RWPE2 (cell line): Measurements from ENCODE around the gene MYOD1.

Experiments
- ATAC-seq: fragments of 200-7000 bp; cut with Tn5 transposase; 3 replicates; pipeline ENCODE4 v1.9.1; 2021; ENCODE audit warnings: low read depth
- DNase-seq: peaks from one replicate; pipeline ENCODE4 v3.0.0-alpha.2; 2020; ENCODE audit warnings: low spot score
- H3K27ac ChIP-seq: fragments of 450-650 bp; 2 replicates; pipeline ENCODE4 v1.5.1; 2017; ENCODE audit warnings: mild to moderate bottlenecking; ENCODE audit not compliant: poor library complexity, severe bottlenecking
- H3K27me3 ChIP-seq: fragments of 250-450 bp; sonication (Bioruptor Pico); 2 replicates; pipeline ENCODE4 v1.5.1; 2021; ENCODE audit warnings: mild to moderate bottlenecking, moderate library complexity; ENCODE audit not compliant: insufficient read depth, poor library complexity, severe bottlenecking
- H3K36me3 ChIP-seq: fragments of 250-450 bp; sonication (Bioruptor Pico); 2 replicates; pipeline ENCODE4 v1.5.1; 2020; ENCODE audit warnings: low read depth, mild to moderate bottlenecking, moderate library complexity
- H3K4me1 ChIP-seq: fragments of 250-450 bp; sonication (Bioruptor Pico); 2 replicates; pipeline ENCODE4 v1.5.1; 2021; ENCODE audit warnings: mild to moderate bottlenecking, moderate library complexity; ENCODE audit not compliant: insufficient read depth, poor library complexity, severe bottlenecking
- H3K4me3 ChIP-seq: fragments of 250-450 bp; sonication (Bioruptor Pico); 2 replicates; pipeline ENCODE4 v1.5.1; 2021; ENCODE audit warnings: mild to moderate bottlenecking, moderate library complexity; ENCODE audit not compliant: severe bottlenecking
- H3K9me3 ChIP-seq: fragments of 250-450 bp; sonication (Bioruptor Pico); 2 replicates; pipeline ENCODE4 v1.5.1; 2021; ENCODE audit warnings: mild to moderate bottlenecking, moderate library complexity; ENCODE audit not compliant: severe bottlenecking
- TF ChIP-seq, protein P1 (sequence below): fragments of 450-650 bp; IDR thresholded peaks from one replicate; pipeline ENCODE4 v1.5.1; 2017; ENCODE audit warnings: mild to moderate bottlenecking, moderate library complexity; ENCODE audit not compliant: poor library complexity, severe bottlenecking

Gene MYOD1

DNA sequence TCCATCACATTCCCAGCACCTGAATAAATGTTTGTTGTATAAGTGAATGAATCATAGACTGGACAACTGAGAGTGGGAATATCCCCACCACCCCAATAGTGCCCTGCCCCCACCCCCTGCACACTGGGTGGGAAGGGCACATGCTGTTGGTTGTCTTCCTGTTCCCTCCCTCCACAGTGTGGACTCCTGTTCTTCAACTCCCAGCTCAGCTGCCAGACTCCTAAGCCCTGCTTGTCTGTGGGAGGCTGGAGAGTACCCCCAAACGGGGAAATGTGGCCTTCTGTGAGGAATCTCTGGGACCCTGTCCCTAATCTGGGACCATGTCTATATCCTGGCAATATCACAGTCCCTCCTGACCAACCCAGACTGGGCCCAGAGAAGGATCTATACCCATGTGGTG lies 5.5 kb upstream of the MYOD1 start:
- Histone ChIP-seq H3K4me1 (no peaks in the 10 kb centered on the region), H3K27me3 (peaks cover 70% of the 10 kb centered on the region), H3K27ac (no peak overlapping the region), H3K4me3 (no peak overlapping the region), H3K36me3 (no peaks in the 10 kb centered on the region), H3K9me3 (no peaks in the 10 kb centered on the region)
- DNase-seq (no peak), ATAC-seq (no peak)
- TF ChIP-seq, protein P1, sequence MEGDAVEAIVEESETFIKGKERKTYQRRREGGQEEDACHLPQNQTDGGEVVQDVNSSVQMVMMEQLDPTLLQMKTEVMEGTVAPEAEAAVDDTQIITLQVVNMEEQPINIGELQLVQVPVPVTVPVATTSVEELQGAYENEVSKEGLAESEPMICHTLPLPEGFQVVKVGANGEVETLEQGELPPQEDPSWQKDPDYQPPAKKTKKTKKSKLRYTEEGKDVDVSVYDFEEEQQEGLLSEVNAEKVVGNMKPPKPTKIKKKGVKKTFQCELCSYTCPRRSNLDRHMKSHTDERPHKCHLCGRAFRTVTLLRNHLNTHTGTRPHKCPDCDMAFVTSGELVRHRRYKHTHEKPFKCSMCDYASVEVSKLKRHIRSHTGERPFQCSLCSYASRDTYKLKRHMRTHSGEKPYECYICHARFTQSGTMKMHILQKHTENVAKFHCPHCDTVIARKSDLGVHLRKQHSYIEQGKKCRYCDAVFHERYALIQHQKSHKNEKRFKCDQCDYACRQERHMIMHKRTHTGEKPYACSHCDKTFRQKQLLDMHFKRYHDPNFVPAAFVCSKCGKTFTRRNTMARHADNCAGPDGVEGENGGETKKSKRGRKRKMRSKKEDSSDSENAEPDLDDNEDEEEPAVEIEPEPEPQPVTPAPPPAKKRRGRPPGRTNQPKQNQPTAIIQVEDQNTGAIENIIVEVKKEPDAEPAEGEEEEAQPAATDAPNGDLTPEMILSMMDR, result no peak

DNA sequence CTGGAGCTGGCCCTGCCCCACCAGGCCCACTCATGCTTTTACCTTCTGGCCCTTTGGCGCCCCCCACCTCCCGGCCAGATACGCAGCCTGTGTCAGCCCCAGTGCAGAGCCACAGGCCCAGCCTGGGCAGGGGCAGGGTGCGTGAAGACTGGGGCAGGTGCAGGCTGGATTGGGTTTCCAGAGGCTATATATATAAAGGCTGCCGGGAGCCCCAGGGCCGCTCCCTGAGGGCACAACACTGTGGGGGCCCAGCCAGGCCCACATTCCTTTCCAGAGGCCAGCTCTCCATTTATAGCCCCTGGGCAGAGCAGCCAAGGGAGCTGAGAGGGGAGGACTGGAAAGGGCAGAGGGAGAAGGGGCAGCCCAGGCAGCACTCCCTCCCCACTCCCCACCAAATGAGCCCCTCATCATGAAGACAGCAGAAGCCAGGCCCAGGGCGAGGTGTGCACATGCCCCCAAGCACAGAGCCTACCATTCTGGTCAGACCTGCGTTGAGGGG lies 5.0 kb upstream of the MYOD1 start:
- ATAC-seq (no peak), DNase-seq (no peak)
- Histone ChIP-seq H3K4me1 (no peaks in the 10 kb centered on the region), H3K27ac (no peak overlapping the region), H3K36me3 (no peaks in the 10 kb centered on the region), H3K9me3 (no peaks in the 10 kb centered on the region), H3K27me3 (peaks cover 76% of the 10 kb centered on the region), H3K4me3 (no peak overlapping the region)
- TF ChIP-seq, protein P1, result no peak

DNA sequence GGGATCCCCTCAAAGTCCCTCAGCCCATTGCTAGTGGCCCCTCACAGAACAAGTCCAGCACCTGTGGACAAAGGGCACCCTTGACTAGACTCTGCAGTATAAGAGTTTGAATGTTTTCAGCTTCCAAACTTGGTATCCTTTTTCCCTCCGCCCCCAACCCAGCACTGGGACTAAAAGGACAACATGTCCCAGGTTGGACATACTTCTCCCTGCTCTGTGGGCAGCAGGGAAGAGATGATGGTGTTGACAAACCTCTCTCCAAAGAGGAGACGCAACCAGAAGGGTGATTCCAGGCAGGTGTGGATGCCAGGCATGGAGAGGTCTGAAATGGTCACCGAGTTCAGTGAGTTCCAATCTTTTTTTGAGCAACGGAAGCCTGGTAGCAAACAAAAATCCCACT lies 4.5 kb upstream of the MYOD1 start:
- ATAC-seq (no peak), DNase-seq (no peak)
- peaks cover 80% of the 10 kb centered on the region for H3K27me3 ChIP-seq
- no peaks in the 10 kb centered on the region for H3K4me1 ChIP-seq
- TF ChIP-seq, protein P1, result no peak
- H3K9me3 ChIP-seq, result no peaks in the 10 kb centered on the region
- no peak overlapping the region for H3K27ac ChIP-seq
- H3K4me3 ChIP-seq, result no peak overlapping the region
- no peaks in the 10 kb centered on the region for H3K36me3 ChIP-seq

DNA sequence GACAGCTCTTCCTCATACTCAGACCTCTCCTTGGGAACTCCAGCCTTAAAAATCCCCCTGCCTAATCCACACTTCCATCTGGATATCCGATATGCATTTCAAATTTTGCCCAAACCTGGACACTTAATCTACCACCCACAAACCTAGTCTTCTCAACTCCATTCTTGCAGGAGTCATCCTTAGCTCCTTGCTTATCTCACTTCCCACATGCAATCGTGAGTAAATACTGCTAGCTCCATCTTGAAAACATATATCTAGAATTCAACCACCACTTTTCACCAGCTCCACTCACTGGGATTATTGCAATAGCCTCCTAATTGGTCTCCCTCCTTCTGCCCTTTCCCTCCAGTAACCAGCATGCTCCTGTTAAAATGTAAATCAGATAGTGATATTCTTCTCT lies 2.6 kb upstream of the MYOD1 start:
- Histone ChIP-seq H3K27me3 (peaks cover 99% of the 10 kb centered on the region), H3K4me3 (no peak overlapping the region), H3K9me3 (no peaks in the 10 kb centered on the region), H3K27ac (no peak overlapping the region), H3K4me1 (no peaks in the 10 kb centered on the region), H3K36me3 (no peaks in the 10 kb centered on the region)
- ATAC-seq, result no peak
- TF ChIP-seq, protein P1, result no peak
- no peak for DNase-seq

DNA sequence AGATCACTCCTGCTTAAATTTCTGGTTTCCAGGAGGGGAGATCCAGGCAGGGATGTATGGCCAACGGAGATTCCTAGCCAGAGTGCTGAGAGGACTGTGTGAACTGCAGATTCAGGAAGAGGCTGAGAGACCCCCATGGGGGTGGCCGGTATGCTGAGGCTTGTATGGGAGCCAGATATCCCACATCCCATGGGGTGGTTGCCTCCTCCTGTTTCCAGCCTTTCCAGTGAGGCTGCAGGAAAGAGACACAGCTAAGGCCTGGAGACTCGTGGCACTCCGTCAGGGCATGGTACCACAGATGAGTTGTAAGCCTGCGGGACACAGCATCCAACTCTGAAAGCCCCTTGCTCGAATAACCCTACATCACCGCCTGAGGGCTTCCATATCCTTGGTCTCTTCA lies 1.4 kb upstream of the MYOD1 start:
- no peak for ATAC-seq
- no peak overlapping the region for H3K27ac ChIP-seq
- H3K27me3 ChIP-seq, result peaks cover 99% of the 10 kb centered on the region

More for the DNA sequence above, 1.4 kb upstream of the MYOD1 start:
- Histone ChIP-seq H3K4me1 (no peaks in the 10 kb centered on the region), H3K36me3 (no peaks in the 10 kb centered on the region), H3K4me3 (no peak overlapping the region), H3K9me3 (no peaks in the 10 kb centered on the region)
- TF ChIP-seq, protein P1, result no peak
- DNase-seq, result no peak
